K562 (cell line): ENCODE data around the gene YPEL1. TPM values are rescaled to one million over a fixed set of nuclear protein-coding genes. Genes with fewer than 3 reads are reported as not detected.

ENCODE experiments used
- ARID4B ChIP-seq: sonication (generic); formaldehyde crosslinking; IDR thresholded peaks from 2 replicates; pipeline ENCODE4 v1.8.0; 2022; ENCODE audit warnings: mild to moderate bottlenecking, missing genetic modification reagents
- ETV5 ChIP-seq: sonication (generic); formaldehyde crosslinking; IDR thresholded peaks from 2 replicates; pipeline ENCODE4 v1.4.0; 2020; ENCODE audit warnings: low read depth, mild to moderate bottlenecking, missing genetic modification reagents
- ETV6 ChIP-seq, 3 experiments: fragments of 150-350 bp in 1 of 3; sonication (generic) in 1 of 3; formaldehyde crosslinking in 1 of 3; IDR thresholded peaks; 2 replicates each; pipeline versions ENCODE4 v1.6.1 to v1.8.0; 2014 to 2022; ENCODE audit warnings: borderline replicate concordance in 2 of 3, low read depth in 2 of 3, antibody characterized with exemption in 1 of 3, low read length in 1 of 3, mild to moderate bottlenecking in 1 of 3, missing genetic modification reagents in 1 of 3
- HCFC1 ChIP-seq: IDR thresholded peaks from 2 replicates; pipeline ENCODE4 v1.6.1; 2012; ENCODE audit warnings: low read depth, low read length, improper control_type of control experiment
- KLF6 ChIP-seq: fragments of 250-450 bp; sonication (Bioruptor Pico); IDR thresholded peaks from 2 replicates; pipeline ENCODE4 v1.4.0; 2020; ENCODE audit warnings: mild to moderate bottlenecking, moderate library complexity, borderline replicate concordance
- NCOR1 ChIP-seq: fragments of 450-650 bp; IDR thresholded peaks from 2 replicates; pipeline ENCODE4 v1.6.1; 2016; ENCODE audit warnings: mild to moderate bottlenecking, moderate library complexity
- NR4A1 ChIP-seq, 2 experiments: fragments of 250-450 bp in 1 of 2; fragments of 450-650 bp in 1 of 2; sonication (Bioruptor Pico) in 1 of 2; IDR thresholded peaks; 2 replicates each; pipeline versions ENCODE4 v1.4.0 to v1.6.1; 2016 to 2020; ENCODE audit warnings: mild to moderate bottlenecking in 2 of 2, missing compliant biosample characterization in 1 of 2, missing genetic modification characterization in 1 of 2, moderate library complexity in 1 of 2
- POLR2G ChIP-seq: fragments of 200-400 bp; formaldehyde crosslinking; IDR thresholded peaks from 2 replicates; pipeline ENCODE4 v1.6.1; 2017; ENCODE audit warnings: low read depth, mild to moderate bottlenecking, antibody characterized with exemption, low read length, moderate library complexity
- SAP30 ChIP-seq: fragments of 200-600 bp; sonication (generic); IDR thresholded peaks from 2 replicates; pipeline ENCODE4 v1.6.1; 2012; ENCODE audit warnings: borderline replicate concordance, low read depth, mild to moderate bottlenecking, moderate library complexity, low read length, control low read depth, inconsistent platforms; ENCODE audit not compliant: insufficient read depth, poor library complexity, severe bottlenecking
- SMARCA4 ChIP-seq: fragments of 450-650 bp; IDR thresholded peaks from 2 replicates; pipeline ENCODE4 v1.6.1; 2016
- ZFP91 ChIP-seq: sonication (generic); formaldehyde crosslinking; IDR thresholded peaks from 2 replicates; pipeline ENCODE4 v1.8.0; 2022; ENCODE audit warnings: mild to moderate bottlenecking, missing genetic modification reagents
- ZKSCAN1 ChIP-seq: fragments of 150-350 bp; IDR thresholded peaks from 2 replicates; pipeline ENCODE4 v1.6.1; 2016; ENCODE audit warnings: low read depth, low read length
- ZNF12 ChIP-seq: sonication (generic); formaldehyde crosslinking; IDR thresholded peaks from 2 replicates; pipeline ENCODE4 v1.4.0; 2020; ENCODE audit warnings: mild to moderate bottlenecking, missing genetic modification reagents
- ZNF175 ChIP-seq: fragments of 200-800 bp; sonication (Bioruptor generic); IDR thresholded peaks from 2 replicates; pipeline ENCODE4 v1.6.1; 2016; ENCODE audit warnings: low read depth, mild to moderate bottlenecking, missing genetic modification characterization, missing compliant biosample characterization
- ZNF280B ChIP-seq: fragments of 250-450 bp; sonication (Bioruptor Pico); IDR thresholded peaks from 2 replicates; pipeline ENCODE4 v1.5.1; 2021; ENCODE audit warnings: mild to moderate bottlenecking
- polyA plus RNA-seq, 8 experiments: library from polyadenylated mRNA; depleted of rRNA in 4 of 8; stranded (reverse) in 5 of 8; unstranded in 3 of 8; fragments of >200 nt; fragmentation: Nextera tagmentation in 2 of 8; fragmentation: Illumina TruSeq in 1 of 8; extraction: Ambion mirVana in 2 of 8; extraction: Trizol in 1 of 8; gene quantifications; 2 replicates each; pipeline versions ENCODE4 v1.2.1 to v1.2.3, GENCODE V29; 2011 to 2014; ENCODE audit warnings: inconsistent platforms in 1 of 8, missing spikeins in 1 of 8
- total RNA-seq, 7 experiments: library from RNA; depleted of rRNA in 6 of 7; stranded (reverse); fragments of >200 nt in 6 of 7; fragmentation: Illumina TruSeq in 2 of 7; extraction: Trizol in 2 of 7; gene quantifications; 2 replicates each; pipeline versions ENCODE4 v1.2.1 to v1.2.3, GENCODE V29; 2011 to 2021; ENCODE audit warnings: low replicate concordance in 1 of 7

The YPEL1 gene
- total and polyA plus RNA-seq, 9 of the 15 experiments (the other 6 are each of a cell fraction or from before 2014, with no cell fraction given): 0.07 to 2.2 (median 0.46) TPM

- TF ChIP-seq ZFP91: no peak
- TF ChIP-seq NR4A1 (CRISPR knock-in tag; IDR thresholded peaks at IDR 0.05): no peak
- TF ChIP-seq NR4A1 (tag; IDR thresholded peaks at IDR 0.05): no peak
- TF ChIP-seq ETV6 (IDR thresholded peaks at IDR 0.05; ENCODE audit: borderline replicate concordance in 1 of 2, low read depth in 2 of 2, low read length in 1 of 2): no peak; a peak in 1 of 4 replicates
- TF ChIP-seq ETV6 (CRISPR knock-in tag; IDR thresholded peaks at IDR 0.05; ENCODE audit: borderline replicate concordance): no peak
- no peak for TF ChIP-seq ZNF175
- no peak for TF ChIP-seq NCOR1
- no peak for TF ChIP-seq KLF6 (CRISPR knock-in tag)
- peak; percentile 51 for TF ChIP-seq HCFC1
- peak; percentile 94 for TF ChIP-seq SAP30
- TF ChIP-seq ZKSCAN1: peak; percentile 10; the same call in 1 of the 2 replicates
- TF ChIP-seq ZNF12: no peak
- TF ChIP-seq SMARCA4: no peak
- no peak for TF ChIP-seq POLR2G
- no peak for TF ChIP-seq ZNF280B
- TF ChIP-seq ETV5 (CRISPR knock-in tag): no peak
- TF ChIP-seq ARID4B (CRISPR knock-in tag): no peak
Measured at GRCh38 chr22:21735200-21736083, at the start of gene YPEL1 (continued).
